GM18498 (cell line): ENCODE data around the gene IGSF21.

Source experiments
- ATAC-seq: cut with Tn5 transposase; IDR thresholded peaks from one replicate; pipeline ENCODE4 v1.9.1; 2021; ENCODE audit warnings: mild to moderate bottlenecking, moderate library complexity; ENCODE audit not compliant: unreplicated experiment

Gene IGSF21

DNA sequence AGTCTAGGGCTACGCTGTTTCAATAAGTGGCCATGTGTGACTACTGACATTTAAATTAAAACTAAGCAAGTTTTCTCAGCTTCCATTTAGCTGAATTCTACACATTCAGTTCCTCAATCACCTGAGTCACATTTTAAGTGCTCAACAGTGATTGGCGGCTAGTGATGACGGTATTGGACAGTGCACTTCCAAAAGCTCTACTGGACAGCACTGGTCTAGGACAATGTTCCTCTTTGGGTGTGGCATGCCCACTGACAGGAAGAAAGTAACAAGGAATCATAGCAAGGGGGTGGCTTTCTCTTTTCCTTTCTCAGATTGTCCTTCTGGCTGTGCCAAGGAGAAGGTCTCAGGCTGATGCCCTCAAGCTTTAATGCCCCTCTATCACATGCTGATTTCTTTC lies 11.7 kb downstream of the IGSF21 start:
- no peak for ATAC-seq

DNA sequence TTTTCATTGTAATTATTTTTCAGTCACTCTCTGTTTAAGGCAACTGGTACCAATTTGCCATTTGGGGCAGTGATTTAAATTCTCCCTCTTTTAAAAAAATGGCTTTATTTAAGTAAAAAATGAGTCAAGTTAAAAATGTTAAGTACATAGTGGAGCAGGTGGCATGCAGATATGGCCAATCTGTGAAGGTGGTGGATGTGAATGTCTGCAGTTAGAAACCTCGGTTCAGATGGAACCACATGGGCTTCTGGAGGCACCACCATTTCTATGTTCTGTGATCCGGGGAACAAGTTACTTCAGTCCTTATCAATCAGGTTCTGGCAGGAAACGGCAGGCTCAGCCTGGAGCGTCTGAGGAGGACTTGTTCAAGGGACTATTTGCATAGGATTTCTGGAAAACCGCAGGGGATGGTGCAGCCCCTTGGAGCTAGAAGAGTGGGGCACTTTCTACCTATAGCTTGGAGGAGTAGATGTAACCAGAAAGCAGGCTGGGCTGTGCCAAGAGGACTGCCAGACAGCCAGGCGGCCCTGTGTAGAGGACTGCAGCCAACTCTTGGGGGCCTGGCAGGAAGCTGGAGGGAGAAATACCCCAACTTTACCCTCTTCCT lies 12.3 kb downstream of the IGSF21 start:
- no peak for ATAC-seq

DNA sequence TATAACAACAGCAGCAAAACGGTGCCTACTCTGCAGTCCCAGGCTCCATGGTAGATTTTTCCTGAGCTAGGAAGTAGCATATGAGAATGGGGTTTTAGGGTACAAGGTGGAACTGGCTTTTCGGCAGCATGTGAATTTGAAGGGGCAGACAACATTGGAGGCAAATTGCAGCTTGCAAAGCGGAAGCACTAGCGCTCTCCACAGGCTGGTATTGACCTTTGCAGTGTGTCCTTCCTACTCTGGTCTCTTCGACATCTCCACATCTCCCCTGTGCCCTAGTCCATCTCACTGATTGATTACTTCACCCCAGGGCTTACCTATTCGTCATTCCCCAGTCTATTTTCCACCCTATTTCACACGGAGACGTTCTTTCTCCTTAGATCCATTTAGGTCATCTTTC lies 13.0 kb downstream of the IGSF21 start:
- no peak for ATAC-seq

DNA sequence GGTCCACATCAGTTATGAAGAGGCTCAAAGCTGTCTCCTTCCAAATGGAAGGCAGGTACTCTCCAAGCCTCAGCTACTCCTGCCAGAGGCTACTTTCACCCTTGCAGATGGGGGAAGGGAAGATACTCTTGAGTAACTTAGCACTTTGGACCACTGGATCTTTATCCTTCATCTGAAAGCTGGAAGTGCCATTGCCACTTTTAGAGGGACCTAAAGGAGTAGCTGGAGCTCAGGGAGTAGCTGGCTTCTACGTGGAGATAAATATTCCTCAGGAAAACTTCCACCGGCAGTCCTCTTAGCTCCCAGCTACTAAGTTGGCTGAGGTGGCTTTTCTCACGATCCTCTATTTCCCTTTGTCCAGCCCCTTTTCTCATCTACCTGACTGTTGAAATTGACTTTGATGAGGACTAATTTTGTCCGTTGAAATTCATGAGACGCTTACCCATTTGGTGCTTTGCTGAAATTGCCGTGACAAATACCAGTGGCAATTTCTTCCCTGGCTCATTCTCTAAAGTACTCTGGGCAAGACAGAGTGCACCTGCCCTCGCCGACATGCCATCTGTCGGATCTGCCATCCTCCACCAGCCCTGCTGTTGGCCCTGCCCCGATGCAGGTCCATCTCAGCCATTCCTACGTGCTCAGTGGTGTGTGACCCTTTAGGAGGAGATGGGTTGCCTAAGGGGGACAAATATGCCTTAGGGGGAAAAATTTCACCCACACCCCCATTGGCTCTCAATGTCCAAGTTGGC lies 13.6 kb downstream of the IGSF21 start:
- no peak for ATAC-seq

DNA sequence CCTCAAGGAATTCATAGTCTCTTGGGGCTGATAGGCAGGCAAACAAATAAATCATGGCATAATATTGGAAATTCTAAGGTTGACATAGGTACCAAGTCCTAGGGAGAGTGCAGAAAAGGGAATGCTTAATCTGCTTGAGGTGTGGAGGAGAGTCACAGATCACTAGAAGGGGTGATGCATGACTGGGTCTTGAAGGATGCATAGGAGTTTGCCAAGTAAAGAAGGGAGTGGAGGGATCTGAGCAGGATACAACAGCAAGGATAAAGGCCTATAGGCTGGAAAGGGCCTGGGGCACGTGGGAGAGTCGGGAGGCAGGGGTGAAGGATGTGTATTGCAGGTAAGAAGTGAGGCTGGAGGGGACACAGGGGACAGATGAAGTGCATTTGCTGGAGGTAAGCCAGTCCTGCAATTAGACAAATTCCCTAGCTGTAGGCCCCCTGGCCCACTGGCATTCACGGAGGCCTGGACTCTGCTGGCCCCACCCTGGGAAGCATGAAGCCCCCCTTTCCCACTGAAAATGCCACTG lies 15.9 kb downstream of the IGSF21 start:
- no peak for ATAC-seq

DNA sequence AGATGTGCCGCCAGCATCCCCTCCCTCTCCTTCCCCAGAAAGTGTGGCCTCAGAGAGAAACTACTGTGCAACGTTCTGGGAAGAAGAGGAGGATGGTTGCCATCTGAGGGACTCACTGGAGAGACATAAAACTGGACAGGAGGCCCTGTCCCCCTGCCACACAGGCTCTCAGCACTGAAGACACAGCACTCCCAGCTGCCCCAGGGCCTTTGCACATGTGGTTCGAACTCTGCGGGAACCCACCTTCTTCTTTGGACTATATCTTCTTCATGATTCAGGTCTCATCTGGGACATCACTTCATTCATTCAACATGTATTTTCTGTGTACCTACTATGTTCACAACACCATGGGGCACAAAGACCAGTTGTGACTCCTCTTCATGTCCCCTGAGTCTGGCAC lies 17.4 kb downstream of the IGSF21 start:
- no peak for ATAC-seq

DNA sequence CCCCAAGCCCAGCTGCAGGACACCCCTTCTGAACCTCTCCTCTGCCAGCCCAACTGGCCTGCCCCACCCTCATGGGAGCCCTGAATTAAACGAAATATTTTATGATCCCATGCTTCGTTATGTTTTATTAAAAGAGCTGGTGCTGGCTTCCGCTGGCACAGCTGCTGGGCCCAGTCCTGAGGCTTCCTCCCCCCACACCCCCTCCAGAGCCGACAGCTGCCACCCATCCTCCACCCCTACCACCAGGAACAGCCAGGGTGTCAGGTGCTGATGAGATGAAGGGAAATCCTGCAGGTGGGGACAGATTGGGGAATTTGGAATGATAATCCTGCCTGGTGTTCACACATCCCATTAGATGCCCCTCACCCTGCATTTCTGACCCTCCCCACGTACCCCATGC lies 19.0 kb downstream of the IGSF21 start:
- no peak for ATAC-seq

DNA sequence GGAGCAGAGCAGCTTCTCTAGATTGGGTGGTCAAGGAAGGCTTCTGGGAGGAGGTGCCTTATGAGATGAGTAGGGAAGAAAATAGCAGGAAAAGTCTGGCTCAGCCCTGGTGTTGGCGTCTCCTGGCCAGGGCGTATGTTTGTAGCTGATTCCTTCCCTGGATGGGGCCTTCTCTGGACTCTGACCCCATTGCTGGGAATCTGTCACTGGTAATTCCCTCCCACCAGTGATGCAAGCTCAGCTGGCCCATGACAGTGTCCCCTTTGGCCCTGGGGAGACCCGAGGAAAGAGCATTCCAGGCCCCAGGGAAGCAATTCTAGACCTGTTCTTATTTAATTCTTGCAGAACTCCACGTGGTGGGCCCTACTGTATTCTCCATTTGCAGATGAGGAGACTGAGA lies 20.7 kb downstream of the IGSF21 start:
- no peak for ATAC-seq

DNA sequence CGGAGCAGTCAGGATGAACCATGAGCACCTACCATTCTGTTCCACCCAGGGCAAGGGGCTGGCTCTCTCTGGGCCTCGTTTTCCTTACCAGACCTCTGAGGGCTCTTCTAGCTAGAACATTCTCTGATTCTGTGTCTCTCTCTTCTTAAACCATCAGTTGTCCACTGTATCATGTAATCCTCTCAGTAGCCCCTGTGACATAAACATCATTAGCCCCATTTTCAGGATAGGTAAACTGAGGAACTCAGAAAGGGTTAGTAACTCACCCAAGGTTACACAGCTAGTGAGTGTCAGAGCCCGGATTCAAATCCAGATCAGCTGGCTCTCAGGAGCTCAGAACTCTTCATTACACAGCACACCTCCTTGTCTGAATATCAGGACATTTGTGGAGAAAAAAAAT lies 22.8 kb downstream of the IGSF21 start:
- ATAC-seq = no peak

DNA sequence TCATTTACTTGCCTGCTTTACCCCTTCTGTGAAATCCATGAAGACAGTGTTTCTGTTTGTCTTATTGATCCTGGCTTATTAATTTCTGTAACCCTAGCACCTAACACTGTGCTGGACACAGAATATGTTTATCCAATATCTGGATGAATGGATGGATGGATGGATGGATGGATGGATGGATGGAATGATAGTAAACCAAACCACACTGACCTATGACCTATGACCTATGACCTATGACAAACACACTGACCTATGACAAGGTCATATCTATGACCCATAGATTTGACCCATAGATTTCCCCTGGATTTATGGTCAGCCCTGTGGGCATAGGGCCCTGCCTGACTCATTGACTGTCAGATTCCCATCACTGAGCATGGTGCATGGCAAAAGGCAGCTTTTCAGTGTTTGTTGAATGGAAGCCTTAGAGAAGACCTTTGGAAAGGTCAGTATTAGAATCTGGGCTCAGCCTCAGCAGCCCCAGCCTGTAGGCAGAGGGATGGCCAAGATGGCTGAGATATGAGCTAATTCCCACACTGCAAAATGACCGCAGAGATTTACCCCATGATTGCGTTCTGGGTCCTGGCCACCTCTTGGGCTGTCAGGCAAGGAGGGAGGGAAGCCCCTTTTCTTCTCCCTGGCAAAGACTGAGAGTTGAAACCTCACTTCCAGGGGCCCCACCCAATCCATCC lies 24.6 kb downstream of the IGSF21 start:
- ATAC-seq = no peak

DNA sequence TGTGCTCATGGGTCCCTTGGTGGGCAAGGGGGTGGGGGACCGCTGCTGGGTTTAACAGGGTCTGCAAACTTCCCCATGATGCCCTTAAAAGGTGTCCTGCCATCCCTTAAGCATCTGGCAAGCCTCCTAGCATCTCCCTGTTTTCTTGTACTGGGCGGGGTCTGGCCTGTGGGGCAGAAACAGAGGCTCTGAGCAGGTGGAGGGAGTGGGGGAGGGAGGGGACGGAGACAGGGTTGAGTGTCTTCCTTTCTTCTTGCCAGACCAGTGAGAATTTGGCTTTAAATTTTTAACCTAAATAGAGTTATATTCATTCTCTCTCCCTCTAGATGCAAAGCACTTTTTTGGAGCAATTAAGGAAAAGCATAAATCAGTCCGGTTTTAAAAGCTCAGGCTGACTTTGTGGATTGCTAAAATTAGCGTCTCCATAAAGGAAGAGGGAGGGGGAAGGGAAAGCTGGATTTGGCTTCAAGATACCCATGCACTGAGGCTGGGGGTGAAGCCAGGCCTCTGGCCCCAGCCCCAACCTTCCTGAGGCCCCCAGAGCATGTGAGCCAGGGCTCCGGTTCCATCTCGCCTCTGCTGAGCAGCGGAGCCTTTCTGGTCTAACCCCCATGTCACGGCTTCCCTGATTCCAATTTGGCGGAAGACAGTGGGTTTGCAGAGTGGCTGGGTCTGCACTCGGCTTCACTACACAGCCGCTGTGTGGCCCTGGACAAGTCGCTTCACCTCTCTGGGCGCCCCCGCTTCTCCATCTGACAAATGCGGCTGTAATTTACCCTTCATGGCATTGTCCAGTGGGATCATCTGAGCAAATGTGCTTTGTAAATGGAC lies 25.3 kb downstream of the IGSF21 start:
- ATAC-seq = no peak

DNA sequence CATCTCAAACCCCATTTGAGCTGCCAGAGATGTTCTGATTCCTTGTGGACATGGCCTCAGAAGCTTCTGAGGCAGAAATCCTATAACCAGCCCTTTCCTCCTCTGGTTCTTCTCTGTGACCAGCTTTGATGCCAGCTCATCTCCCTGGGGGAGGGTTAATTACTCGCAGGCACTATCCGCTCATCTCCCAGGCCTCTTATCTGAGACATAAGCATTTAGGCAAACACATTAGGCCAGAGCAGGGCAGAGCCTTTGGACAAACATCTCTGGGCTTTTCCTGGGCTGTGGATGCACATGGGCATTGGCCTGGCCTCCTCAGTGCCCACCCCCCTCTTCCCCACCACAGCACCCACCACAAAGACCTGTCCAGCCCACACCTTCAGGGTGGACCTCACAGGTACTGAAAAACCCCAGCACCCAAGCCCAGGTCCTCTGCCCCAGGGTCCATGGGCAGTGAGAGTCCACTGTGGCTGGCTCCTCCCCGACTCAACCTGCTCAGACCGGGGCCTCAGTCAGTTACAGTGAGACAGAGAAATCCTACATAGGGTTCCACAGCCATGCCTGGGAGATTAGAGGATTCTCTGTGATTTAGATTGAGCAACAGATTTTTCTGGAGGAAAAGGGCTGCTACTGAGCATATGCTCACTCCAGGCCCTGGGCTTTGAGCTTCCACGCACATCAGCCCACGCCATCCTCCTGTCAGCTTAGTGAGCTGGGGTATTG lies 26.9 kb downstream of the IGSF21 start:
- no peak for ATAC-seq

DNA sequence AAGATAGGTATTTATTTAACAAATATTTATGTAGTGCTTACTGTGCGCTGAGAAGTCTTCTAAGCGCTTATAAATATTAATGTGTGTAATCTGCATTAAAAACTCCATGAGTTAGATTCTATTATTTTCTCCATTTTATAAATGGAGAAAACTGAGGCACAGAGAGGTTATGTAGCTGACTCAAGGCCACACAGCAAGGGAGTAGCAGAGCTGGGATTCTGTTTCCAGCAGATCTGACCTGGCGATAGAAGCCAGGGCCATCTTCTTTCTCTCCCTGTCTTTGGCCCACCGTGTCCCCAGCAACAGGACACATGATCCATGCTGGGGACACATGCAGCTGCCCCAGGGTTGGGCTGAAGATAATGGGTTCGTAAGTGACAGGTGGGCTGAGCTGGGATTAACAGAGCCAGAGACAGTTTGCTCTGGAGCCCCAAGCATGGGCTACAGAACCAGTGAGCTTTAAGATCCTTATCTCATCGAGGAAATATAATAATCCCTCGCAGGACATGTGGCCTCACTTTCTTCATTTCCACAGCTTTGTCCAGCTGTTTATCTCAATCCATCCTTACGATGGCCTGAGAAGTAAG lies 30.3 kb downstream of the IGSF21 start:
- ATAC-seq = no peak

DNA sequence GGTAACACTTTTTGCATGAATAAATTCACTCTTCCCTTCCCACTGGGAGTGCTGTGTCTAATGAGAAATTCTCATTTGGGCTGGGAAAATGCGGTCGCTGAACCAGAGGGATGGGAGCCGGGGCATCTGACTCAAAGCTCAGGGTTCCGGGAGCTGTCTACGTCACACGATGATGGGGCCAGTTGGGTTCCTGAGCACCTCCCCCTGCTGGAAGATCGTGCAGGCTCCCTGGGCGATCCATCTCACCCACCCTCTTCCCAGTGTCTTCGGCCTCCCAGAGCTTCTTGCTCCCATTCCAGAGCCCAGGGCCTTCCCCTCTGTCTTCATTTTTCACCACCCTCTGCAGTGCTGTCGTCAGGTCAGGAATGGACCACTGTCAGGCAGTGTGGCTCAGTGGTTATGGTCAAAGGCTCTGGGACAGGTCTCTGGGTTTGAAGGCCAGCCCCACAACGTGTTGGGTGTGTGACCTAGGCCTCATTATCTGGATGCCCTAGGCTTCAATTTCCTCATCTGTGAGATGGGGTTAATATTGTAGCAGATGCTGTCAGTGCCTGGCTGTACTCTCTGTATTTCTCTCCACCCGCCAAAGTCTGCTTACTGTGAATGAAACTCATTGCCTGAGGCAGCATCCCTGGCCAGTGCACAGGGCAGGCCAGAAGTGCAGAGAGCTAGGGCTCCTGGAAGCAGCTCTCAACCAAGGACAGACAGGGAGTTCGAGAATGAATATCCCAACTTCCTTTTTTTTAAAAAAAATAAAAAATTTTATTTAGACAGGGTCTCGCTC lies 31.8 kb downstream of the IGSF21 start:
- no peak for ATAC-seq

DNA sequence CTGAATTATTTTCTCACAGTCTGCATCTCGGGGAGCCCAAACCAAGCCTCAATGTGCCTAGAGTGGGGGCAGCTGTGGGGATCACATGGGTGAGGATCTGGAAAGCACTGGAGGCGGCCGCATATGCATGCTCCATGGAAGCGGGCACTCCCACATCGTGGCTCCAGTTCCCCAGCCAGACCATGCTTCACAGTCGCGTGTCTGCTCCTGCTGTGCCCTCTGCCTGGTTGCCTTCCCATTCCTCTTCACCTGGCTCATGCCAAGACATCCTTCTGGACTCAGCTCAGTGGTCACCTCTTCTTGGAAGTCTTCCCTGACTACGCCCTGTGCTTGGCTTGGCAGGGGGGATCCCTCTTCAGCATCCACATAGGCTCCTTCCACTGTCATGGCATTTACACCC lies 32.8 kb downstream of the IGSF21 start:
- no peak for ATAC-seq

DNA sequence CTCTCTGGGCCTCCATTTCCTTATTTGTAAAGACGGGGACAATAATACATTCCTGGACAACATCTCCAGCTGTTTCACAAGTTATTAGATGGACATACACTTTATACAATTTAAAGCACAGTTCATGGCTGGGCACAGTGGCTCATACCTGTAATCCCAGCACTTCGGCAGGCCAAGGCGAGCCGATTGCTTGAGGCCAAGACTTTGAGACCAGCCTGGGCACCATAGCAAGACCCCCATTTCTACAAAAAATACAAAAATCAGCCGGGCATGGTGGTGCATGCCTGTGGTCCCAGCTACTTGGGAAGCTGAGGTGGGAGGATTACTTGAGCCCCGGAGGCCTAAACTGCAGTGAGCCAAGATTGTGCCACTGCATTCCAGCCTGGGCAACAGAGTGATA lies 34.1 kb downstream of the IGSF21 start:
- ATAC-seq = no peak

DNA sequence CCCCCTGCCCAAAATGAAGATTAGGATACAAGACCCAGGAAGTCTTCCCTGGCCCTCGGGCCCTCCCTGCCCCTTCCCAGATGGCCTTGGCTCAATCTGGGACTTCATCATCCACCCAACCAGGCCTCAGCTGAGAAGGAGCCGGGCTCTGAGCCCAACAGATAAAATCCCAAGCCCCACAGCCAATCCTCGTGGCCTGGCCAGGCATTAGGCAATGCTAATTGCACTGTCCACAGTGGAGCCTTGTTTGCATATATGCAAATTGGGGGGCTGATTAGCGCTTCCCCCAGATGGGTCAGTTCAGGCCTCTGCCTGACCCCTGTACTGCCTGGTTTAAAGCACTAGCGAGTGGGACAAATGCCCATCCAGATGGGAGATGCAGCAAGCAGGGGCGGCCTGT lies 34.9 kb downstream of the IGSF21 start:
- ATAC-seq = no peak

DNA sequence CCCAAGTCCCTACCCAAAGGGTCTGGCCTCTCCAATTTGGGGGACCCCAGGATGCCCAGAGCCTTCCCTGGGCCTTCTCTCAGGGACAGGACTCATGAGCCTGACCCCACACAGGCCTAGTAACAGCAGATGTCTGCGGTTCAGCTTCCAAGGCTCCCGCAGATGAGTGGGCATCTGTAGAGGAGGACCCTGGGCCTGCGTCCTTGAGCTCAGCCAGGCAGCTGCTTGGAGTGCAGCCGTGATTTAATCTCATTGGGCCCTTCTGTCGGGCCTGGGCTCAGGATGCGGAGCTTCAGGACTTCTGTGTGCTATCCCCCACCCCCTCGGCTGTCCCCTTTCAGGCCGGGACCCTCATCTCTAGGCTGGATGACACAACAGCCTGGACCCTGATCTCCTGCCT lies 35.4 kb downstream of the IGSF21 start:
- ATAC-seq = no peak

DNA sequence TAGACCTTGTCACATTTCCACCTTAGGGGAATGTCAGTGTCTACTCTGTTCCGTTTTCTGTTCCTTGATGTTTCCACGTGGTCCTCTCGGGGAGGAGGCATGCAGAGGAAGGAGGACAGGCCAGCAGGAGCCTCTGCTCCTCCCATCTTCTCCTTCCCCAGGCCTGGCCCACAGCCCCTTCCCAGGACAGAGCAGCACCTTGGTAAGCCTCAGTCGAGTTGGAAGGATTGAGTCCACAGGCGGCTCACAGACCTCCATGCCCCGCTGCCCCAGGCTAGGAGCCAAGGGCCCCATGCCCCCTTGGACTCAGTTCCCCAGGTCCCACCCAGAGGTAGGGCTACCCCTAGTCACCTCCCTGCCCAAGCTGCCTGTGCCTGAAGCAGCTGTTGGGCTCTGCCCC lies 36.5 kb downstream of the IGSF21 start:
- ATAC-seq = no peak
